OCI-LY1 (cell line): Measurements from ENCODE around the gene SPATA2L.

ENCODE experiments used
- EZH2 ChIP-seq: fragments of 200-600 bp; sonication (generic), shearing (Covaris generic); IDR thresholded peaks from 2 replicates; pipeline ENCODE4 v1.8.0; 2017; ENCODE audit warnings: borderline replicate concordance, mixed run types, mild to moderate bottlenecking, antibody characterized with exemption, low read length, moderate library complexity, mixed read lengths
- TF ChIP-seq, protein P1 (sequence below): fragments of 200-600 bp; sonication (generic), shearing (Covaris generic); IDR thresholded peaks from 2 replicates; pipeline ENCODE4 v1.5.1; 2017; ENCODE audit warnings: mild to moderate bottlenecking, antibody characterized with exemption, low read length, moderate library complexity, mixed read lengths

DNA sequence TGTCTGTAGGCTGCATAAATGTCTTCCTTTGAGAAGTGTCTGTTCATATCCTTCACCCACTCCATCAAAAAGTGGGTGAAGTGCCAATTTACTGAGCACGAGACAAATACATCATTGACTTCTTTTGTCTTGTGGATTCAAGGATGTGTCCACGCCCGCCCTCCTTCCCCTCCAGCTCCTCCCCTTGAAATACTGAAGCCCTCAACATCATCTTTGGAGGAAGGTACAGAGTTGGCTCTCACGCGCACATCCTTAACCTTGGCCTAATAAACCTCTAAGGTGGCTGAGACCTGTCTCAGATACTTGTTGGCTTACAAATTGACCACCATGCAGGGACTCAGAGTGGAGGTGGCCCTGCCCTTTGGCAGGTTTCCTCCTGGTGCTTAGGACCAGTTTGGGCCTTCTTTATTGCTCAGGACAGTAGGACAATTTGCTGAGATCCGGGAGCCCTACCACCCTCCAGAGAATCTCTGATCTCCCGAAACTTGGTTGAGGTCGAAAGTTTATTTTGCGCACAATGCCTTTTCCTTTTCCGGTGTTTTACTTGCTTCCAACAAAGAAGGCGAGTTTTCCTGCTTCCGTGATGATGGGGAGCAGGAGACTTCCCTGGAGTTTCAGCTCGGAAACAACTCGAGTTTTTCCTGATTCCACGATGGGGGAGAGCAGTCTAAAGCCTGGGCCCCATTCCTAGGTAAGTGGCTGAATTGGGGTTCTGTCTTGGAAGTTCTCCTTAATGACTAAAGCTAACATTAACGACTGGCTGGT is 29.1 kb downstream of the SPATA2L start:
- TF ChIP-seq, protein P1, sequence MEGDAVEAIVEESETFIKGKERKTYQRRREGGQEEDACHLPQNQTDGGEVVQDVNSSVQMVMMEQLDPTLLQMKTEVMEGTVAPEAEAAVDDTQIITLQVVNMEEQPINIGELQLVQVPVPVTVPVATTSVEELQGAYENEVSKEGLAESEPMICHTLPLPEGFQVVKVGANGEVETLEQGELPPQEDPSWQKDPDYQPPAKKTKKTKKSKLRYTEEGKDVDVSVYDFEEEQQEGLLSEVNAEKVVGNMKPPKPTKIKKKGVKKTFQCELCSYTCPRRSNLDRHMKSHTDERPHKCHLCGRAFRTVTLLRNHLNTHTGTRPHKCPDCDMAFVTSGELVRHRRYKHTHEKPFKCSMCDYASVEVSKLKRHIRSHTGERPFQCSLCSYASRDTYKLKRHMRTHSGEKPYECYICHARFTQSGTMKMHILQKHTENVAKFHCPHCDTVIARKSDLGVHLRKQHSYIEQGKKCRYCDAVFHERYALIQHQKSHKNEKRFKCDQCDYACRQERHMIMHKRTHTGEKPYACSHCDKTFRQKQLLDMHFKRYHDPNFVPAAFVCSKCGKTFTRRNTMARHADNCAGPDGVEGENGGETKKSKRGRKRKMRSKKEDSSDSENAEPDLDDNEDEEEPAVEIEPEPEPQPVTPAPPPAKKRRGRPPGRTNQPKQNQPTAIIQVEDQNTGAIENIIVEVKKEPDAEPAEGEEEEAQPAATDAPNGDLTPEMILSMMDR: no peak
- TF ChIP-seq EZH2: no peak
